GM12801 (cell line): ENCODE results near the gene C16orf89.

Experiments
- CTCF ChIP-seq: IDR thresholded peaks from one replicate; pipeline ENCODE4 v1.5.1; 2011; ENCODE audit warnings: control low read depth; ENCODE audit not compliant: insufficient read length; ENCODE audit errors: extremely low read depth

The C16orf89 gene

DNA sequence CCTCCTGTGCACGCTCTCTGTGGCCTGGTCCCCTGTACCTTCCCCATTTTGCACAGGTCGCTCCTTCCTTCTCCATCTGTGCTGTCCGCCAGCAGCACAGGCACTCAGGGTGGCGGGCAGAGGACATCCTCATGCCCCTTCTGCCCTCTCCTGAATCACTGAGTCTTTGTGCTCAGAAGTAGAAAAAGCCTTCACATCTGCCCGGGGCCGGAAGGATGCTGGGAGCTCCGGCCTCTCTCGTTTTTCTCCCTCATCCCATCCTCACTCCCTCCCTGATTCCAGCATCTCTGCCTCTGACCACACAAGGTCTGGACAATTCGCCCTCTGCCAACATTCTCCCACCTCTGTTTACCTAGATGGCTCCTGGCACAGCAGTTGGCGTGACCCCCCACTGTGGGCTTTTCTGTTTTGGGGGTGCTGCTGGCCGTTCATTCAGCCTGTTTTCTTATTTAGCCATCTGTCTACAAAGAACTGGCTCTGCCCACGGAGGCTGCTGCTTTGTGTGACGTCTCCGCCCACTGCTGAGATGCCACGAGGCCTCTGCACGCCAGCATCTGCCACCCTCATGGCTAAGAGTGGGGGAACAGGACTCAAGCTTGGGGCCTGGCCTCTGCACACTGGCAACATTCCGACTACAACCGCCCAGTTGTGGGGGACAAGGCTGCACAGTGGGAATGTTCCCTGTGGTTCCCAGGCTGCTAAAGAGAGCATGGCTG lies 70.9 kb downstream of the C16orf89 start:
- no peak for TF ChIP-seq CTCF
